GM12875 (cell line): ENCODE measurements around the gene HAPSTR1.

Experiments
- H3K4me3 ChIP-seq: one replicate; pipeline ENCODE4 v1.5.1; 2011; ENCODE audit warnings: low read depth, low read length, control low read depth
- TF ChIP-seq, protein P1 (sequence below): IDR thresholded peaks from 2 replicates; pipeline ENCODE4 v1.5.1; 2011; ENCODE audit warnings: low read depth, mild to moderate bottlenecking, control low read depth, inconsistent platforms, low read length, moderate library complexity, borderline replicate concordance; ENCODE audit not compliant: insufficient read depth

Gene HAPSTR1

DNA sequence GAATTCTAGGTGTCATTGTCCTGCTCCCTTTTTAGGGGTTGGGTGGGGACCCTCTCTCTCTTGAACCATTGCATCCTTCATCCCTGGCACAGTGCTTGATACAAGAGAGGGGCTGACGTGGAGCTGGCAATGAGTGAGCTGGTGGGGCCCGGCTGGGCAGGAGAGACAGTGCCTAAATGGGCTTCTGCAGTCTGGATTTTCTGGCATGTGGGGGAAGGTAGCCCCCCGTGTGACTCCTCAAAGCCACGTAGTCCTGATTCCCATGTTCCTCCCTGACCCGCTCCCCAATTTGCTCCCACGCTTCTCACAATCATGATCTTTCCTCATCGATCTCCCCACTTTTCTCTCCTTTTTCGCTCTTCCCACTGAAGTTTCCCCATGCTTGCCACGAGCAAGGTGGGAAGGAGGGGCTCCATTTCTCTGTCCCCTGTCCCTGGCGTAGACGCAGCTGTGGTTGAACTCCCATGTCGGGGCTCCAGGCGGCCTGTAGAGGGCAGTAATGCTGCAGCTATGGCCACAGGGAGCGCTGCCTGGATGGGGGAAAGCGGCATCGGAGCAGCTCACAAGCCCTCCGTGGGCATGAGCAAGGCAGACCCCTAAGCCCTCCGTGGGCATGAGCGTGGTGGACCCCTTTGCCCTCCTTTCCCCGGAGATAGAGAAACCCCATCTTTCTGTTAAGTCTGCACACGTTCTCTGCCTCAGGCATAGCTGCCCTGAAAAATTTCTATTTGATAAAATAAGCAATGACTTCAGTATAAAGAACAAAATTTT, 47.5 kb downstream of the HAPSTR1 start:
- TF ChIP-seq, protein P1, sequence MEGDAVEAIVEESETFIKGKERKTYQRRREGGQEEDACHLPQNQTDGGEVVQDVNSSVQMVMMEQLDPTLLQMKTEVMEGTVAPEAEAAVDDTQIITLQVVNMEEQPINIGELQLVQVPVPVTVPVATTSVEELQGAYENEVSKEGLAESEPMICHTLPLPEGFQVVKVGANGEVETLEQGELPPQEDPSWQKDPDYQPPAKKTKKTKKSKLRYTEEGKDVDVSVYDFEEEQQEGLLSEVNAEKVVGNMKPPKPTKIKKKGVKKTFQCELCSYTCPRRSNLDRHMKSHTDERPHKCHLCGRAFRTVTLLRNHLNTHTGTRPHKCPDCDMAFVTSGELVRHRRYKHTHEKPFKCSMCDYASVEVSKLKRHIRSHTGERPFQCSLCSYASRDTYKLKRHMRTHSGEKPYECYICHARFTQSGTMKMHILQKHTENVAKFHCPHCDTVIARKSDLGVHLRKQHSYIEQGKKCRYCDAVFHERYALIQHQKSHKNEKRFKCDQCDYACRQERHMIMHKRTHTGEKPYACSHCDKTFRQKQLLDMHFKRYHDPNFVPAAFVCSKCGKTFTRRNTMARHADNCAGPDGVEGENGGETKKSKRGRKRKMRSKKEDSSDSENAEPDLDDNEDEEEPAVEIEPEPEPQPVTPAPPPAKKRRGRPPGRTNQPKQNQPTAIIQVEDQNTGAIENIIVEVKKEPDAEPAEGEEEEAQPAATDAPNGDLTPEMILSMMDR = peak; percentile 96
- no peak overlapping the region for H3K4me3 ChIP-seq

DNA sequence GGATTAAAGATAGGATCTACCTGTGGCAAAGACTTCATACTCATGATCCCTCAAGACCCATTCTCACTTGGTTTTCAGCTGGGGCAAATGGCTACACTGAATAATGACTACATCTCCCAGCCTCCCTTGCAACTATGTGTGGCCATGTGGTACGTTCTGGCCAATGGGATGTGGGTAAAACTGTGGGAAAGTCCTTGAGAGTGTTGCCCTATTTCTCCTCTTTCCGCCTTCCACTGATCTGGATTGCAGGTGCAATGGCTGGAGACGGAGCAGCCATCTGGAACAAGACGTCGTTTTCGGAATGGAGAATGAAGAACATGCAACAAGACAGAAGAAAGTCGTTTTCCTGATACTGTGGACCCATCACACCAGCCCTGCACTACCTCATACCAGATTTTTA, 48.5 kb downstream of the HAPSTR1 start:
- H3K4me3 ChIP-seq = no peak overlapping the region
- TF ChIP-seq, protein P1 = no peak
